HEK293 (cell line): Measurements from ENCODE around the gene KIRREL1.

ENCODE experiments used
- CTCF ChIA-PET: fragments of 350-600 bp; formaldehyde crosslinking; extraction: SDS; loops from one replicate; lab custom pipeline; 2021; ENCODE audit warnings: antibody characterized with exemption; lab: Yijun Ruan, JAX
- POLR2A ChIA-PET: fragments of 300-600 bp; formaldehyde crosslinking; extraction: SDS; loops from one replicate; lab custom pipeline; 2020; ENCODE audit warnings: antibody characterized with exemption, inconsistent platforms; lab: Yijun Ruan, JAX
- H3K27ac ChIP-seq: fragments of 200-500 bp; sonication (Bioruptor generic); 2 replicates; pipeline ENCODE4 v1.5.1; 2014; ENCODE audit warnings: low read depth, low read length, control low read depth, inconsistent platforms; ENCODE audit errors: extremely low read depth
- H3K36me3 ChIP-seq, 2 experiments: fragments of 200-500 bp in 1 of 2; sonication (Bioruptor generic) in 1 of 2; 1 replicate in 1 of 2; 2 replicates in 1 of 2; pipeline ENCODE4 v1.5.1; 2014 to 2017; ENCODE audit warnings: inconsistent platforms in 2 of 2, low read length in 2 of 2; ENCODE audit not compliant: control insufficient read depth in 2 of 2, insufficient read depth in 1 of 2
- H3K4me1 ChIP-seq: fragments of 200-500 bp; sonication (Bioruptor generic); 2 replicates; pipeline ENCODE4 v1.5.1; 2014; ENCODE audit warnings: mild to moderate bottlenecking, low read length, inconsistent platforms; ENCODE audit not compliant: control insufficient read depth, insufficient read depth
- H3K4me3 ChIP-seq: 2 replicates; pipeline ENCODE4 v1.5.1; 2011; ENCODE audit warnings: low read depth, mild to moderate bottlenecking, control low read depth, low read length, moderate library complexity
- H3K9me3 ChIP-seq: fragments of 200-500 bp; sonication (Bioruptor generic); 2 replicates; pipeline ENCODE4 v1.5.1; 2014; ENCODE audit warnings: low read depth, low read length, inconsistent platforms; ENCODE audit not compliant: control insufficient read depth, insufficient read depth
- BCL11B ChIP-seq: fragments of 450-650 bp; formaldehyde crosslinking; IDR thresholded peaks from 2 replicates; pipeline ENCODE4 v1.5.1; 2016; ENCODE audit warnings: low read depth, missing biosample characterization, missing genetic modification characterization
- EGR2 ChIP-seq: fragments of 450-650 bp; formaldehyde crosslinking; IDR thresholded peaks from 2 replicates; pipeline ENCODE4 v1.5.1; 2016; ENCODE audit warnings: low read depth, missing biosample characterization, missing genetic modification characterization
- GLIS1 ChIP-seq: fragments of 450-650 bp; formaldehyde crosslinking; IDR thresholded peaks from 2 replicates; pipeline ENCODE4 v1.5.1; 2016; ENCODE audit warnings: missing biosample characterization, missing genetic modification characterization
- KLF10 ChIP-seq: fragments of 450-650 bp; IDR thresholded peaks from 2 replicates; pipeline ENCODE4 v1.5.1; 2018; ENCODE audit warnings: missing biosample characterization, mild to moderate bottlenecking, missing genetic modification characterization
- KLF9 ChIP-seq: fragments of 450-650 bp; formaldehyde crosslinking; IDR thresholded peaks from 2 replicates; pipeline ENCODE4 v1.5.1; 2016; ENCODE audit warnings: missing biosample characterization, missing genetic modification characterization, low read depth
- MEIS1 ChIP-seq: sonication (generic); formaldehyde crosslinking; IDR thresholded peaks from 2 replicates; pipeline ENCODE4 v1.8.1; 2022; ENCODE audit warnings: missing genetic modification reagents, mild to moderate bottlenecking, borderline replicate concordance
- PBX3 ChIP-seq: sonication (generic); formaldehyde crosslinking; IDR thresholded peaks from 2 replicates; pipeline ENCODE4 v1.8.1; 2022; ENCODE audit warnings: mild to moderate bottlenecking, moderate library complexity, missing genetic modification reagents
- ZBTB49 ChIP-seq: fragments of 450-650 bp; formaldehyde crosslinking; IDR thresholded peaks from 2 replicates; pipeline ENCODE4 v1.5.1; 2016; ENCODE audit warnings: missing biosample characterization, missing genetic modification characterization, low read depth
- ZFP3 ChIP-seq: fragments of 450-650 bp; formaldehyde crosslinking; IDR thresholded peaks from 2 replicates; pipeline ENCODE4 v1.5.1; 2016; ENCODE audit warnings: low read depth, missing biosample characterization, missing genetic modification characterization
- ZFP41 ChIP-seq: fragments of 450-650 bp; formaldehyde crosslinking; IDR thresholded peaks from 2 replicates; pipeline ENCODE4 v1.5.1; 2016; ENCODE audit warnings: missing biosample characterization, missing genetic modification characterization, borderline replicate concordance
- ZNF114 ChIP-seq: fragments of 450-650 bp; formaldehyde crosslinking; IDR thresholded peaks from 2 replicates; pipeline ENCODE4 v1.5.0; 2017; ENCODE audit warnings: missing biosample characterization, missing genetic modification characterization
- ZNF121 ChIP-seq: fragments of 450-650 bp; formaldehyde crosslinking; IDR thresholded peaks from 2 replicates; pipeline ENCODE4 v1.5.1; 2016; ENCODE audit warnings: missing biosample characterization, missing genetic modification characterization
- ZNF146 ChIP-seq: fragments of 450-650 bp; formaldehyde crosslinking; IDR thresholded peaks from 2 replicates; pipeline ENCODE4 v1.5.1; 2016; ENCODE audit warnings: missing biosample characterization, missing genetic modification characterization
- ZNF157 ChIP-seq: fragments of 450-650 bp; formaldehyde crosslinking; IDR thresholded peaks from 2 replicates; pipeline ENCODE4 v1.5.1; 2016; ENCODE audit warnings: missing biosample characterization, missing genetic modification characterization
- ZNF16 ChIP-seq: fragments of 450-650 bp; formaldehyde crosslinking; IDR thresholded peaks from 2 replicates; pipeline ENCODE4 v1.5.1; 2016; ENCODE audit warnings: low read depth, missing biosample characterization, missing genetic modification characterization
- ZNF221 ChIP-seq: fragments of 450-650 bp; formaldehyde crosslinking; IDR thresholded peaks from 2 replicates; pipeline ENCODE4 v1.5.1; 2017; ENCODE audit warnings: missing biosample characterization, missing genetic modification characterization, borderline replicate concordance
- ZNF366 ChIP-seq: fragments of 450-650 bp; formaldehyde crosslinking; conservative IDR thresholded peaks from 2 replicates; pipeline ENCODE4 v1.5.1; 2016; ENCODE audit warnings: missing biosample characterization, missing genetic modification characterization
- ZNF560 ChIP-seq: fragments of 450-650 bp; formaldehyde crosslinking; IDR thresholded peaks from 2 replicates; pipeline ENCODE4 v1.5.1; 2017; ENCODE audit warnings: missing biosample characterization, missing genetic modification characterization, borderline replicate concordance
- ZNF654 ChIP-seq: fragments of 450-650 bp; formaldehyde crosslinking; IDR thresholded peaks from 2 replicates; pipeline ENCODE4 v1.5.1; 2016; ENCODE audit warnings: low read depth, missing biosample characterization, missing genetic modification characterization
- ZNF747 ChIP-seq: fragments of 450-650 bp; formaldehyde crosslinking; IDR thresholded peaks from 2 replicates; pipeline ENCODE4 v1.5.1; 2016; ENCODE audit warnings: missing biosample characterization, missing genetic modification characterization
- TF ChIP-seq, protein P1 (sequence below): fragments of 450-650 bp; formaldehyde crosslinking; IDR thresholded peaks from 2 replicates; pipeline ENCODE4 v1.5.1; 2016; ENCODE audit warnings: missing biosample characterization, missing genetic modification characterization

Gene KIRREL1

GRCh38 chr1:158058237-158058985 is 65.0 kb downstream of the KIRREL1 start:
- ChIA-PET CTCF (interaction anchor here (0.6 to 1.7 kb wide), 7 partner anchors 13 to 66 kb away, joined by 3 to 9 read pairs (median 3); no protein-coding TSS in a partner anchor), POLR2A (interaction anchor here (1.0 kb wide), 1 partner anchor 10 kb away, joined by 3 read pairs; no protein-coding TSS in a partner anchor)
- peak; percentile 61; the same call in 1 of the 2 replicates for TF ChIP-seq GLIS1 (tag by site-specific recombination)
- TF ChIP-seq ZNF16 (tag by site-specific recombination) = no peak
- no peak for TF ChIP-seq ZBTB49 (tag by site-specific recombination)
- no peak for TF ChIP-seq ZNF114 (tag by site-specific recombination)
- TF ChIP-seq ZFP41 (tag by site-specific recombination) = no peak
- no peak for TF ChIP-seq ZNF157 (tag by site-specific recombination)
- TF ChIP-seq ZNF146 (tag by site-specific recombination) = no peak
- Histone ChIP-seq H3K27ac (no peak overlapping the region), H3K36me3 (no peaks in the 10 kb centered on the region), H3K4me3 (no peak overlapping the region), H3K9me3 (no peaks in the 10 kb centered on the region), H3K4me1 (no peaks in the 10 kb centered on the region)

DNA sequence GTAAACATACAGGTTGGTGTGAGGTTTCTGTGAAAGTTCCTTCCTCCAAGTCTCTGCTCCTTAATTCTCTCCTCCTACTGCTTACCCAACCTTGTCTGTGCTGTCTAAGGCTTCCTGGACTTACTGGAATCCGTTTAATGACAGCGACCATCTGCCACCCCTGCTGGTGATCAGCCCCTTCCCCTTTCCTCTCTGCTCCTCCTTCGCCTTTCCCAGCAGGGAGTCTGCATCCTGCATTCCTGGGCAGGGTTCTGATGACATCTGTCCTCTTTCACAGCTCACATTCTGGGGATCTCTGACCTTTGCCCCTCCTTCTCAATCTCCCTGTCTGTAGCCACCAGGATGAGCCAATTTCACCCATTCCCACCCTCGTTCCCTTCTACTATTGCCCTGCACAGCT is 66.5 kb downstream of the KIRREL1 start:
- H3K27ac ChIP-seq = no peak overlapping the region

GRCh38 chr1:158062174-158062573 is 68.7 kb downstream of the KIRREL1 start:
- TF ChIP-seq EGR2 (no peak), ZNF654 (tag by site-specific recombination) (no peak), ZNF221 (tag by site-specific recombination) (no peak), KLF10 (tag by site-specific recombination) (no peak), ZFP3 (tag by site-specific recombination) (no peak)
- Histone ChIP-seq H3K4me3 (no peak overlapping the region), H3K27ac (no peak overlapping the region), H3K4me1 (no peaks in the 10 kb centered on the region), H3K9me3 (no peaks in the 10 kb centered on the region), H3K36me3 (no peaks in the 10 kb centered on the region)
- POLR2A ChIA-PET = no interaction called here
- CTCF ChIA-PET = interaction anchor here (1.2 kb wide), 1 partner anchor 114 kb away, joined by 3 read pairs; no protein-coding TSS in a partner anchor

More for the DNA sequence above, 66.5 kb downstream of the KIRREL1 start:
- ChIA-PET POLR2A (no interaction called here), CTCF (interaction anchor here (0.7 to 1.0 kb wide), 2 partner anchors 61 to 68 kb away, joined by 3 read pairs; no protein-coding TSS in a partner anchor)
- Histone ChIP-seq H3K4me3 (no peak overlapping the region), H3K4me1 (no peaks in the 10 kb centered on the region), H3K9me3 (no peaks in the 10 kb centered on the region), H3K36me3 (no peaks in the 10 kb centered on the region)
- TF ChIP-seq PBX3 (CRISPR knock-in tag) = no peak

DNA sequence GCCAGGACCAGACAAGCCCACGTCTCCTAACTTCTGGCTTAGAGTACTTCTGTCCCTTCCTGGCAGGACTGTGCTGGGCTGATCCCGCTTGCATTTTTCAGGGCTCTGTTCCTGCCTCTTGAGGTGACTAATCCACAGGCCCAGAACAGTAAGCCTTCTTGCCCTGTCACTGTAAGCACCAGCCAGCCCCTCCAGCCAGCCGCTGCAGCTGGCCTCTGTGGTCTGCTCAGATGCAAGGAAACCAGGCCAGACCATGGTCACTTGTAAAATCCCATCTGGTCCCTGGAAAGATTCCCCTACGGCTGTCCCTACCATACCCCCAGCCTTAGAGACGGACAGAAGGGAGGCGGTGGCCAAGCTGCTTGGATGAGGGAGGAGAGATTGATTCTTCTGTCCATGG is 74.2 kb downstream of the KIRREL1 start:
- no peaks in the 10 kb centered on the region for H3K4me1 ChIP-seq
- no peaks in the 10 kb centered on the region for H3K36me3 ChIP-seq
- no peaks in the 10 kb centered on the region for H3K9me3 ChIP-seq
- ChIA-PET CTCF (interaction anchor here (1.0 to 1.8 kb wide), 4 partner anchors 11 to 76 kb away, joined by 3 to 10 read pairs (median 4); no protein-coding TSS in a partner anchor), POLR2A (no interaction called here)
- H3K27ac ChIP-seq = no peak overlapping the region
- H3K4me3 ChIP-seq = no peak overlapping the region
- TF ChIP-seq BCL11B (tag by site-specific recombination) (no peak), KLF9 (no peak), ZNF560 (no peak), MEIS1 (CRISPR knock-in tag) (no peak), ZNF121 (tag by site-specific recombination) (no peak), ZNF747 (tag by site-specific recombination) (no peak), ZNF366 (no peak)
- TF ChIP-seq, protein P1, sequence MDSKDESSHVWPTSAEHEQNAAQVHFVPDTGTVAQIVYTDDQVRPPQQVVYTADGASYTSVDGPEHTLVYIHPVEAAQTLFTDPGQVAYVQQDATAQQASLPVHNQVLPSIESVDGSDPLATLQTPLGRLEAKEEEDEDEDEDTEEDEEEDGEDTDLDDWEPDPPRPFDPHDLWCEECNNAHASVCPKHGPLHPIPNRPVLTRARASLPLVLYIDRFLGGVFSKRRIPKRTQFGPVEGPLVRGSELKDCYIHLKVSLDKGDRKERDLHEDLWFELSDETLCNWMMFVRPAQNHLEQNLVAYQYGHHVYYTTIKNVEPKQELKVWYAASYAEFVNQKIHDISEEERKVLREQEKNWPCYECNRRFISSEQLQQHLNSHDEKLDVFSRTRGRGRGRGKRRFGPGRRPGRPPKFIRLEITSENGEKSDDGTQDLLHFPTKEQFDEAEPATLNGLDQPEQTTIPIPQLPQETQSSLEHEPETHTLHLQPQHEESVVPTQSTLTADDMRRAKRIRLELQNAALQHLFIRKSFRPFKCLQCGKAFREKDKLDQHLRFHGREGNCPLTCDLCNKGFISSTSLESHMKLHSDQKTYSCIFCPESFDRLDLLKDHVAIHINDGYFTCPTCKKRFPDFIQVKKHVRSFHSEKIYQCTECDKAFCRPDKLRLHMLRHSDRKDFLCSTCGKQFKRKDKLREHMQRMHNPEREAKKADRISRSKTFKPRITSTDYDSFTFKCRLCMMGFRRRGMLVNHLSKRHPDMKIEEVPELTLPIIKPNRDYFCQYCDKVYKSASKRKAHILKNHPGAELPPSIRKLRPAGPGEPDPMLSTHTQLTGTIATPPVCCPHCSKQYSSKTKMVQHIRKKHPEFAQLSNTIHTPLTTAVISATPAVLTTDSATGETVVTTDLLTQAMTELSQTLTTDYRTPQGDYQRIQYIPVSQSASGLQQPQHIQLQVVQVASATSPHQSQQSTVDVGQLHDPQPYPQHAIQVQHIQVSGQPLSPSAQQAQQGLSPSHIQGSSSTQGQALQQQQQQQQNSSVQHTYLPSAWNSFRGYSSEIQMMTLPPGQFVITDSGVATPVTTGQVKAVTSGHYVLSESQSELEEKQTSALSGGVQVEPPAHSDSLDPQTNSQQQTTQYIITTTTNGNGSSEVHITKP (tag by site-specific recombination) = no peak
